Erythroblast (primary cell): ENCODE results near the gene SUCNR1.

ENCODE experiments used
- GATA1 ChIP-seq: IDR thresholded peaks from 2 replicates; pipeline ENCODE4 v1.6.1; 2011; ENCODE audit warnings: low read depth, mild to moderate bottlenecking, control low read depth, low read length, moderate library complexity
- POLR2A ChIP-seq: IDR thresholded peaks from 2 replicates; pipeline ENCODE4 v1.6.1; 2011; ENCODE audit warnings: mild to moderate bottlenecking, low read length

DNA sequence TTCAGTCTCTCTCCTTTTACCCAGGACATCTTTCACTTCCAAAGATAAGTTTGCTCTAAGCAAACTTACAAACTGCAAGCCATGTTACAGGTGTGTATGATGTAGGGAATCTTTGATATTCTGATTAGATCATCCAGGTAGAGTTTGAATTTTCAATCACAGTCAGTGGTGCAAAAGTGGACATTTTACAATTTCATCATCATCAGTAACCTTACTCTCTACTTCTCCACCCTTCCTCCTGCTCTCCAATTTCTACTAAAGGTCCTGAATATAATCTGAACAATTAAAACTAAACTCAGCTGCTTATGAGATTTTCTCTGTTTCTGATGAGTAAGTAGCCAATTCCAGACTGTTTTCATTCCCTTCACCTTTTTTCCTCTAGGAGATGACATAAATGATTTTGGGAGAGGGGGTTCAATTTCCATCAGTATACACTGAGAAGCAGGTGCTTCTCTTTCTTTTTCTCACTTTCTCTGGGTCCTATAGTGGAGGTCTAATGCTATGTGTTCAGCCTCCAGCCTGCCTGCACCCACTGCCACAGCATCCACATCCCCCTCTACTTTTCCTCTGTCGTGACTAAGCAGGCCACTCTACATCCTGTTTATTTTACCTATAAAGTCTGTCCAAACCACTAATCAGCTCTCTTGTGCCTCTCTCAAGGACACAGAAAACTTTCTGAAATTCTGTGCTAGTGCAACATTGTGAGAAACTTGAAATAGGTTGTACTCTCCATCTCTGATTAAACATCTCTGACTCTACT is 27.6 kb downstream of the SUCNR1 start:
- no peak for TF ChIP-seq POLR2A
- no peak for TF ChIP-seq GATA1
